Fibroblast of peridontal ligament (primary cell): ENCODE measurements around the gene NLRP8.
"Not testable (repeated sequence)": the region's sequence is repeated elsewhere in the genome, so short reads cannot be mapped to it uniquely, and the experiment has no call there.

ENCODE experiments used
- DNase-seq: peaks from one replicate; pipeline ENCODE4 v3.0.0-alpha.2; 2010; ENCODE audit errors: extremely low read depth

Gene NLRP8

GRCh38 chr19:55947532-55947931, at the start of gene NLRP8:
Gene NLRP8 (plus strand): TSS chr19:55947832.
- no peak for DNase-seq

GRCh38 chr19:55898911-55899310, 48.7 kb upstream of the NLRP8 start:
- DNase-seq = no peak

DNA sequence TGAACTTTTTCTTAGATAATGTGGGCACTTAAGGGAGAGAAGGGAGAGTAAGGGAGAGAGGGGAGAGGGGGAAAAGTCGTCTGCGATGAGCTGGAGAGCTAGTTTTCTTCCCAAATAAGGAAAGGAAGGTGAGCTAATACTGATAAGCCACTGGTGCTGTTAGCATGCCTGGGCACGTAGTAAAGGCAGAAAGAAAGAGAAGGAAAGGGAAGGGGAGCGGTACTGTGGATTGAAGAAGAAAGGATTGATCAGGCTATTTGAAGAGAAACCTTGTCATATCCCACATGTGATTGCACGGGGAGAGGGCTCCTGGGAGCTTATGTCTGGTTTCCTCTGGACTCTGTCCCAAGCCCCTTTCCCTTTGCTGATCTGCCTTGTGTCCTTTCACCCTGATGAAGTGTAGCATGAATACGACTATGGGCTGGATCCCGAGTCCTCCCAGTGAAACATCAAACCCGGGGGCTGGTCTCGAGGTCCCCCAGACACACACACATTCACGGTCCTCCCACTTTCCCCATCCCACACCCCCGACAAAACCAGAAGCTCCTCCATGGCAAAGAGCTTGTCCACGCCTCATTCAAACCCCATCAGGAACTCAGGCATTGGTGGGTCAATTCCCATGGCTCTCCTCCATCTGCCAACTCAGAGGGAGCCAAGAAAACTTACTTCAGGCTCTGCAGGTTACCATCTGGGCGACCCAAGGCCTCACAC, 46.1 kb upstream of the NLRP8 start:
- DNase-seq = no peak

DNA sequence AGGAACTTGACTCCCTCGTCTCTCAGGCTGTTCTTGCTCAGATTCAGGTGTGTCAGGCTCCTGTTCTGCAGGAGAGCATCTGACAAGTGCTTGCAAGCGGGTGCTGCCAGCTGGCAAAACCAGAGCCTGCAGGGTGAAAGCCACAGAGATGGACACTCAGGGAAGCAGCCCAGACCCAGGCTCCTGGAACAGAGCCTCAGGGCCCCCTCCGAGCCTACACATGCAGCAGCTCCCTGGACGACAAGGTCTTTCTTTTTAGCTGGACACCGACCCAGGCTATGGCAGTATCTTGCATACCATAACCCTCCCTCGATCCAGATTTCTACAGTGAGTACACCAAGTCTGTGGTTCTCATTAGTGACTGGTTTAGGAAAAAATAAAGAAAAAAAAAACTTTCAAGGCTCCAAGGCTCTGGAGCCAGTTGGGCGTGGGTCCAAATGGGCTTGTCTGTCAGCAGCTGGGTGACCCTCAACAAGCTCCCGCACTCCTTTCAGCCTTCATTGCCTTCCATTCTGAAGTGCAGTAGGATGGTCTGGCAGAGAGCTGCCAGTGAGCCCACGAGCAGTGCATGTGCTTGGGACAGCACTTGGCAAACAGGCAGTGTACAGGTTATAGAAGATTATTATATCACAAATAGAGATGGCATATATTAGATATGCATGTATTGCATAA, 45.4 kb upstream of the NLRP8 start:
- DNase-seq = no peak

DNA sequence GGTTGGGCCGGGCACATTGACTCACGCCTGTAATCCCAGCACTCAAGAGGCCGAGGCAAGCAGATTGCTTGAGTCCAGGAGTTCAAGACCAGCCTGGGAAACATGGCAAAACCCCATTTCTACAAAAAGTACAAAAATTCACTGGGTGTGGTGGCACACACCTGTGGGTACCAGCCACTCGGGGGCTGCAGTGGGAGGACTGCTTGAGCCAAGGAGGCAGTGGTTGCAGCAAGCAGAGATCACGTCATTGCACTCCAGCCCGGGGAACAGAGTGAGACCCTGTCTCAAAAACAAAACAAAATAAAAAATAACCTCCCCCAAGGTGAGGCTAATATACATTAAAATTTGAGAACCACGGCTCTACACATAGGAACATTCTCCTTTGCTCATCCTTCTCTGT, 40.3 kb upstream of the NLRP8 start:
- DNase-seq = no peak

- no peak for DNase-seq
Measured at GRCh38 chr19:55907746-55908145, 39.9 kb upstream of the NLRP8 start.

DNA sequence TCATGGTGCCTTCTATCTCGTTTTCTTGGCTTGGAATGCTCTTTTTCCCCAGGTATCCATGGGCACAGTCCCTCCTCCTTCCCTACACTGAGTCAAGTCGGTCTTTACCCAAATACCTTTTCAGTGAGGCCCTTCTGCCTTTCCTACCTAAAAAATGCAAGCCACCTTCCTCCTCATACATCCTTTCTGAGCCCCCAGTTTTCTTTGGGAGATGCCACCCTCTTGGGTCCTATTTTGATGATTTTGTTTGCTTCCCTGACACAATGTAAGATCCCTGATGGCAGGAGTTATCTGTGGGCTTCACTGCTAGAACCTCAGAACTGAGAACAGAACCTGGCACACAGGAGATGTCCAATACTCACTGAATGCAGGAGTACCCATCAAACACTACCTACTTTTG, 37.8 kb upstream of the NLRP8 start:
- no peak for DNase-seq

DNA sequence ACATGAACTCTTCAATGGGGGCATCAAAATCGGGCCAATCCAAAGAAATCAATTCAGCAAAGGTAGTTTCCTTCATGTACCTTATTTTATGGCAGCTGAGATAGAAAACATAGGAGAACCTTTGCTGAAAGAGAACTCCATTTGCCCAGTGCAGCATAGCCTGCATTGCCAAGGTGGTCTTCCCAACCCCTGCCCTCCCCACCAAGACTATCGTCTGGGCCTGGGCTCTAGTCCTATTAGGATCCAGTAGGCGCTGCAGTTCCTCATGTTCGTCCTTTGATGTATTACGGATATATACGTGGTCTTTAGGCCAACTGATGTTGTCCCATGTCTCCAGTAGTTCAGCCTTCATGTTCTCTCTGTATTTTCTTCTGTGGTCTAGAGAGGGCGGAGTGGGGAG, 34.7 kb upstream of the NLRP8 start:
- DNase-seq = no peak

- no peak for DNase-seq
Measured at GRCh38 chr19:55913643-55914268, 33.9 kb upstream of the NLRP8 start.

DNA sequence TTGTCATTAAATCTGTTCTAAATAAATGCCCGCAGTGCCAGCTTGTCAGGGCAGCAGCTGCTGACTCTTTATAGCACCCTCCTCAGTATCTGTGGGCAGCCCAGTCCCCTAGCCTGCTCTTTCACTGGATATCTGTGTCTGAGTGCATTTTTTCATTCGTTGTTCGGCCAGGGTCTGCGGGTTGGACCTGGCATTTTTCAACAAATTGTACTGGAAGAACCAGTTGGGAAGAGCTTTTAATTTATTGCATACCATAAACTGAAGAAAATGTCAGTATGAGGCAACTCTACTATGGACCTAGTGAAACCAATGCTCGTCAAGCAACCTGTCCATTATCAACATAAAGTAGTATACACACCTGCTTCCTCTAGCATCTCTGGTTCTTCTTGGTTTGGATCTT, 24.1 kb upstream of the NLRP8 start:
- DNase-seq = no peak

- DNase-seq = no peak
Measured at GRCh38 chr19:55927991-55928390, 19.6 kb upstream of the NLRP8 start.

GRCh38 chr19:55929258-55929657, 18.4 kb upstream of the NLRP8 start:
- not testable (repeated sequence) for DNase-seq

GRCh38 chr19:55930996-55931515, 16.6 kb upstream of the NLRP8 start:
- DNase-seq = no peak

DNA sequence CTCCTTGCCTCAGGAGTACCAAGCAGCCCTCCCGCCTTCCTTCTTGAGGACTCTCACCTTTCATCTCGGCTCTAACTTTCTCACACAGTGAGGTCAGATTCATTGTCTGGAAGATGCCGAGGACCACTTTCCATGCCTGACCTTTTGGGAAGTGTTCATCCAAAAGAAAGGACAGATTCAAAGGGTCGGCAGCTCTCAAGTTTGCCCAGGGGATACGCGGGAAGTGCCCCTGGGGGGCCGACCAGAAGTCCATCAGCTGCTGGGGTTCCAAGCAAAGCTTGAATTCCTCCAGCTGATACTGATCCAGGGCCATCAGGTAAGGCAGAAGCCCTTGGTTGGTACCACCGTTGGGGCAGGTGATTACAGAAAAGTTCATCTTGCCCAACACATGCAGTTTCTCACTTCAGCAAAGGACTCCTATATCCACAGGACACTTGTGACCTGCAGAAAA, 15.7 kb upstream of the NLRP8 start, which contains the start of gene NLRP13:
Gene NLRP13, minus strand, starts transcription at position 401 of the 451 bp plus-strand sequence. Its CDS starts 25 bp downstream, at position 376.
- no peak for DNase-seq

GRCh38 chr19:55935206-55935605, 12.4 kb upstream of the NLRP8 start:
- DNase-seq = no peak

GRCh38 chr19:55939206-55939605, 8.4 kb upstream of the NLRP8 start:
- DNase-seq = no peak

GRCh38 chr19:55940306-55940705, 7.3 kb upstream of the NLRP8 start:
- no peak for DNase-seq

- DNase-seq = not testable (repeated sequence)
Measured at GRCh38 chr19:55950566-55950965, 2.9 kb downstream of the NLRP8 start.

DNA sequence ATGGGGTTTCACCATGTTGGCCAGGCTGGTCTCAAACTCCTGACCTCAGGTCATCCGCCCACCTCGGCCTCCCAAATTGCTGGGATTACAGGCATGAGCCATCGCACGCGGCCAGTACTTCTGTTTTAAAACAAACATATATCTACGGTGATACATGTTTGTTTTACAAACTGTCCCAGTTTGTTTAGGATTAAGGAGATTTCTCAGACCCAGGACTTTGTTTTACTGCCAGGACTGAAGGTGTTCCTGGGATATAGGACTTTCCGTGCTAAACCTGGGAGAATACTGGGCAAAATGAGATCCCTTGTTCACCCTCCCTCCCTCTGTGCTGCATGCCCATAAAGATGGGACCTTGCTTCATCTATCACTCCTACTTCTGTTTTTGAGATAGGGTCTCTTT, 8.8 kb downstream of the NLRP8 start:
- no peak for DNase-seq

GRCh38 chr19:55958356-55958755, 10.7 kb downstream of the NLRP8 start:
- no peak for DNase-seq

- DNase-seq = no peak
Measured at GRCh38 chr19:55959996-55960675, 12.5 kb downstream of the NLRP8 start.

- DNase-seq = no peak
Measured at GRCh38 chr19:55962186-55962585, 14.6 kb downstream of the NLRP8 start.
